BJ (cell line): Measurements from ENCODE around the gene DAPK3. TPM values are rescaled to one million over a fixed set of nuclear protein-coding genes. Genes with fewer than 3 reads are reported as not detected.
"Not testable (repeated sequence)": the region's sequence is repeated elsewhere in the genome, so short reads cannot be mapped to it uniquely, and the experiment has no call there.

Source experiments
- CTCF ChIA-PET: fragments of 350-600 bp; formaldehyde crosslinking; extraction: SDS; loops from one replicate; lab custom pipeline; 2021; ENCODE audit warnings: antibody characterized with exemption, inconsistent platforms; lab: Yijun Ruan, JAX
- POLR2A ChIA-PET: fragments of 300-600 bp; sonication (Branson Sonifier 250); formaldehyde crosslinking; extraction: SDS; loops from one replicate; lab custom pipeline; 2021; ENCODE audit warnings: antibody characterized with exemption; lab: Charles Lee
- DNase-seq: peaks from one replicate; pipeline ENCODE4 v3.0.0-alpha.2; 2011; ENCODE audit warnings: low read depth
- H3K27me3 ChIP-seq: 2 replicates; pipeline ENCODE4 v1.6.0; 2011; ENCODE audit warnings: low read length; ENCODE audit not compliant: control insufficient read depth, insufficient read depth
- H3K36me3 ChIP-seq: 2 replicates; pipeline ENCODE4 v1.5.1; 2011; ENCODE audit warnings: low read length; ENCODE audit not compliant: control insufficient read depth, insufficient read depth
- H3K4me3 ChIP-seq: 2 replicates; pipeline ENCODE4 v1.5.1; 2011; ENCODE audit warnings: low read depth, mild to moderate bottlenecking, control low read depth, low read length
- polyA plus RNA-seq: library from polyadenylated mRNA; depleted of rRNA; stranded (reverse); fragments of >200 nt; gene quantifications from 2 replicates; pipeline ENCODE4 v1.2.3, GENCODE V29; 2011
- TF ChIP-seq, protein P1 (sequence below): IDR thresholded peaks from 2 replicates; pipeline ENCODE4 v1.5.1; 2011; ENCODE audit warnings: low read depth, mild to moderate bottlenecking, control low read depth, inconsistent platforms, low read length, moderate library complexity; ENCODE audit not compliant: insufficient read depth

Gene DAPK3
- polyA plus RNA-seq, 1 experiment = 178 TPM

- Histone ChIP-seq H3K4me3 (no peak overlapping the region), H3K36me3 (no peaks in the 10 kb centered on the region), H3K27me3 (no peaks in the 10 kb centered on the region)
- ChIA-PET CTCF (no interaction called here), POLR2A (no interaction called here)
- TF ChIP-seq, protein P1, sequence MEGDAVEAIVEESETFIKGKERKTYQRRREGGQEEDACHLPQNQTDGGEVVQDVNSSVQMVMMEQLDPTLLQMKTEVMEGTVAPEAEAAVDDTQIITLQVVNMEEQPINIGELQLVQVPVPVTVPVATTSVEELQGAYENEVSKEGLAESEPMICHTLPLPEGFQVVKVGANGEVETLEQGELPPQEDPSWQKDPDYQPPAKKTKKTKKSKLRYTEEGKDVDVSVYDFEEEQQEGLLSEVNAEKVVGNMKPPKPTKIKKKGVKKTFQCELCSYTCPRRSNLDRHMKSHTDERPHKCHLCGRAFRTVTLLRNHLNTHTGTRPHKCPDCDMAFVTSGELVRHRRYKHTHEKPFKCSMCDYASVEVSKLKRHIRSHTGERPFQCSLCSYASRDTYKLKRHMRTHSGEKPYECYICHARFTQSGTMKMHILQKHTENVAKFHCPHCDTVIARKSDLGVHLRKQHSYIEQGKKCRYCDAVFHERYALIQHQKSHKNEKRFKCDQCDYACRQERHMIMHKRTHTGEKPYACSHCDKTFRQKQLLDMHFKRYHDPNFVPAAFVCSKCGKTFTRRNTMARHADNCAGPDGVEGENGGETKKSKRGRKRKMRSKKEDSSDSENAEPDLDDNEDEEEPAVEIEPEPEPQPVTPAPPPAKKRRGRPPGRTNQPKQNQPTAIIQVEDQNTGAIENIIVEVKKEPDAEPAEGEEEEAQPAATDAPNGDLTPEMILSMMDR = no peak
- no peak for DNase-seq
These were observed 26.7 kb downstream of the DAPK3 start for GRCh38 chr19:3944018-3944721.

- TF ChIP-seq, protein P1 = no peak
- H3K27me3 ChIP-seq = no peaks in the 10 kb centered on the region
- POLR2A ChIA-PET = no interaction called here
- H3K36me3 ChIP-seq = no peaks in the 10 kb centered on the region
- no peak overlapping the region for H3K4me3 ChIP-seq
- DNase-seq = no peak
- CTCF ChIA-PET = interaction anchor here (0.5 to 0.6 kb wide), 2 partner anchors 12 to 1174 kb away, joined by 3 to 4 read pairs; no protein-coding TSS in a partner anchor
These were observed 28.0 kb downstream of the DAPK3 start for GRCh38 chr19:3942790-3943409.

- H3K36me3 ChIP-seq, DNase-seq, H3K4me3 ChIP-seq, CTCF ChIA-PET, H3K27me3 ChIP-seq, POLR2A ChIA-PET: not testable (repeated sequence)
These were observed 32.5 kb downstream of the DAPK3 start for GRCh38 chr19:3938300-3938950.

DNA sequence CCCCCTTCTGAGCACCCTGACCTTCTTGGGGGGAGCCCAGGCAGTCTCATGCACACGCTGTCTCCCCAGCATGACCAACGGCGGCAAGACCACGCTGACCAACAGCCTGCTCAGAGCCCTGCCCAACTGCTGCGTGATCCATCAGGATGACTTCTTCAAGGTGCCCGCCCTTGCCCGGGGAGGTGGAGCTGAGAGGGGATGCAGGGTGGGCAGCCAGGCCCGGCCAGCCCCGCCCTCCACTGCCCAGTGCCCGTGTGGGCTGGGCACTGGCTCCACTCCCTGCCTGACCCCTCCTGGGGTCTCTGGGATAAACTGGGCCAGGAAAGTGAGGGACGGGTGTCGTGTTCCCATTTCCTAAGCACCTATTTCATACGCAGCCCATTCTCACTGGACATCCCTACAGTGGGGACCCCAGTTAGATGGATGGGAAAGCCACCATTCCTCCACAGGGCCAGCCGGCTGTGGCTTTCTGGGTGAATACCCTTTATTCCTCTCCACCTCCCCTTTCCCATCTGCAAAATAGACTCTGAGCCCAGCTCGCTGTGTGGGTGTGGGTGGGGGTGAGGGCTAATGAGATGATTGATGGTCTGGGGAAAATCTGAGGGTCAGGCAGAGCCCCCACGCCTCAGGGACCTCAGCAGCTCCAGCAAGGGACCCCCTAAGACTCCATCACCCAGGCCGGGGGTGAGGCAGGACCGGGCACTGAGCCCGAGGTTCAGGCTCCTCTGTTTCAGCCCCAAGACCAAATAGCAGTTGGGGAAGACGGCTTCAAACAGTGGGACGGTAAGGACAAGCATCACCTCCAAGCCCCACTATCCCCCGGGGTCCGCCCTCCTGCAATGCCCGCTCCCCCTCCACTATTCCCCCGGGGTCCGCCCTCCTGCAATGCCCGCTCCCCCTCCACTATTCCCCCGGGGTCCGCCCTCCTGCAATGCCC lies 34.1 kb downstream of the DAPK3 start:
- H3K27me3 ChIP-seq = peaks cover 9% of the 10 kb centered on the region
- no peaks in the 10 kb centered on the region for H3K36me3 ChIP-seq
- ChIA-PET POLR2A (interaction anchor here (0.7 kb wide), 1 partner anchor 157 kb away, joined by 3 read pairs; no protein-coding TSS in a partner anchor), CTCF (no interaction called here)
- no peak overlapping the region for H3K4me3 ChIP-seq
- no peak for DNase-seq
- TF ChIP-seq, protein P1 = no peak

GRCh38 chr19:3932931-3933810 lies 37.7 kb downstream of the DAPK3 start, which contains the start of gene NMRK2:
Gene NMRK2 (plus strand): TSS chr19:3933069. CDS start chr19:3933672, 603 bp downstream.
- TF ChIP-seq, protein P1 = no peak
- ChIA-PET CTCF (no interaction called here), POLR2A (no interaction called here)
- Histone ChIP-seq H3K4me3 (no peak within 1 kb of the TSS), H3K36me3 (no peaks in the 10 kb centered on the region), H3K27me3 (peaks cover 9% of the 10 kb centered on the region)
- no peak for DNase-seq
